NCI-H128 (cell line): Measurements from ENCODE around the gene TMC5.

Source experiments
- DNase-seq: peaks from one replicate; lab custom pipeline; 2025; ENCODE audit not compliant: unreplicated experiment; lab: John Stamatoyannopoulos, UW

Gene TMC5

DNA sequence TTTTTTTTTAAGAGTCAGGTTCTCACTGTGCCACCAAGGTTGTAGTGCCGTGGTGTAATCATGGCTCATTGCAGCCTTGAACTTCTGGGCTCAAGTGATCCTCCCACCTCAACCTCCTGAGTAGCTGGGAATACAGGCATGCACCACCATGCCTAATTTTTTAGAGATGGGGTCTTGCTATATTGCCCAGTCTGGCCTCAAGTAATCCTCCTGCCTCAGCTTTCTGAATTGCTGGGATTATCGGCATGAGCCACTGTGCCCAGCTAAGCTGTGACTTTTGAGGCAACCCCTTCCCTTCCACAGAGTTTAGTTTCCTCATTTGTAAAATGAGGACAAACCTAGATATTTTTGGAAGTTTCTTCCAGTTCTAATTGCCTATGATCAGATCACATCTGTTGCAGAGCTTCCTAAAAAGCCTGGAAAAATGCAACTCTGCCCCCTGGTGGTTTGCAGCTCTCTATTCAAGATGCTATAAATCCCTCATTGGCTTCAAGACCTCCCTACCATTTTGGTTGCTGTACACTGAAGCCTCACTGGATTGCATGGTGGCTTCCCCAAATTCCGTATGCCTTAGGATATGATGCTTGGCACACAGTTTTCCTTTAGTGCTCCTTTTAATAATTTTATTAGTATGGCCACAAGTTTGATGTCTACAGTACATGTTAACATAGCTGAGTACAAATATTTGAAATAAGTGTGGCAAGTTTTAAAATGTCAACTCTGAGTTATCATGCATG, 84.9 kb downstream of the TMC5 start:
- peak; percentile 11 for DNase-seq

DNA sequence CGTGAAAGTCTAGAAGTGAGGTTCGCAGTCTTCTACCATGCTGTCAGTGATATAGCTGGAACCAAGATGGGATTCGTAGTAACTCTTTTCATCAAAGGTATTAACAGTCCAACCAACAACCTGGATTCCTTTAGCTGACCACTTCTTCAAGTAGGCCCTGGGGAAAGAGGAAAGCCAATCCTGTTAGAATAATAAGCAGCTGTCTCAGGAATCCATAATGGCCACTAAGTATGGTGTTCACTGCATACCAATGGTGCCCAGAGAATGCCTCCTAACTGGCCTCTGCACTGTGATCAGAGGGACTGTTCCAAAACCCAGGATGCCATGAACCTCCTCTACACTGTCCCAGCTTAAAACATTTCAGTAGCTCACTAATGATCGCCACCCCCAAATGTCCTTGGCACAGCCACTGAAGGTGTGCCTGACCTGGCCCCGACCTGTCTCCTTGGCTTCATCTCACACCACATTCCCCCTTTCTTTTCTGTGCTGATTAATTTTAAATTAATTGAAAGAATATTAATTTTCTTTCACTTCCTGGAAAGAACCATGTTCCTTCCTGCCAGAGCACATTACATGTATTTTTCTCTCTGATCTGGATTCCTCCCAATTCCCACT, 85.9 kb downstream of the TMC5 start:
- no peak for DNase-seq

DNA sequence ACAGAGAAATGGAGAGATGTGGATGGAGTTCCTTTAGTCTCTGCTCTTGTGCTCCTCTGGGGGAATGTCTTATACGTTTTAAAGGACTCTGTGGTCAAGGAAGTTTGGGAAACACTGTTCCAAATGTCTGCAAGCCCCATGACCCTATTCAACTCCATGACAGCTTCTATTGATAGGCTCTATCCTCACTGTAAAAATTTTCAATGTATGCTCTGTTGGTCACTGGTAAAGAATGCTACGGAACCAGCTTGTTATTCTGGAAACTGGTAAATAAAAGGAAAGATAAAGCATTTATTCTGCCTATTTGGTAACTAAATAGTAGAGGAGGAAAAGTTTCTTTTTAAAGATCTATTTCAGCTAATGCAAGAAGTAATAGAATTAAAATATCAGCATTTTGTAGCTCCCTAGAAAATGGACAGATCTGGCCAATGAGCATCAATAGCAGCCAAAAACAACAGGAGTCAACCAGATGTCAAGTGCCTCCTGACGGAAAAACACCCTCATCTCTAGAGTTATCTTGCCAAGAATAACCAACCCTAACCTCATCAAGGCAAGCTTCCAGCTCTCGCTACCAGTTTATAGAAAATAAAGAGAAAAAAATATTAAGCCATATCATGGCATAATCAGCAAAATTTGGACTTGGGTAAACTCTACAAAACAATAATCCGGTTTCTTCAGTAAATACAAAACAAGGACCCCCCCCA, 88.1 kb downstream of the TMC5 start:
- no peak for DNase-seq

DNA sequence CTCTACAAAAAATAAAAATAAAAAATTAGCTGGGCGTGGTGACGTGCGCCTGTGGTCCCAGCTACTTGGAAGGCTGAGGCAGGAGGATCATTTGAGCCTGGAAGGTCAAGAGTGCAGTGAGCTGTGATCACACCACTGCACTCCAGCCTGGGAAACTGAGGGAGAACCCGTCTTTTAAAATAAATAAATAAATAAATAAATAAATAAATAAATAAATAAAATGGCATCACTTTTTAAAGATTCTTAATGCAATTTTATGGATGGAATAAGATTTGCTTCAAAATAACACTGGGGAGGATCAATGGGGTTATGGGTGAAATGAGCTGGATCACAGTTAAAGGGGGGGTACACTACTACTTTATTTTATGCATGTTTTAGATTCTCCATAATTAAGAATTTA, 89.3 kb downstream of the TMC5 start:
- no peak for DNase-seq

DNA sequence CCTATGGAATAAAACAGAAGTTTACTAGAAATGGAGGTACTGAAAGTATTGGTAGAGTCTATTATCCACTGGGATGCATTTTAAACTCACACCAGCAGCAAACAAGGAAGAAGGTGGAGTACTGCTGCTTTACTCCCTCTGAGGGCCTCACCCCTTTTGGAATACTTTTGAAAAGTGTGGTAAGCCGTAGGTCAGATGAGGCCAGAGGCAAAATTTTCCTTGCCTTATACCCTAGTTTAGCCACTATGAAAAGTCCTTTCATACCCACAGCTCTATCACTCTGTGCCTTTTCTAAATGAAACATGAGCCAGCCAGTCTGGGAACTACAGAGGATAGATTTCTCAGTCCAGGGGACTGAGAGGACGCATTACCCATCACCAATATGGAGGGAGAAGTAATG, 90.2 kb downstream of the TMC5 start:
- no peak for DNase-seq

DNA sequence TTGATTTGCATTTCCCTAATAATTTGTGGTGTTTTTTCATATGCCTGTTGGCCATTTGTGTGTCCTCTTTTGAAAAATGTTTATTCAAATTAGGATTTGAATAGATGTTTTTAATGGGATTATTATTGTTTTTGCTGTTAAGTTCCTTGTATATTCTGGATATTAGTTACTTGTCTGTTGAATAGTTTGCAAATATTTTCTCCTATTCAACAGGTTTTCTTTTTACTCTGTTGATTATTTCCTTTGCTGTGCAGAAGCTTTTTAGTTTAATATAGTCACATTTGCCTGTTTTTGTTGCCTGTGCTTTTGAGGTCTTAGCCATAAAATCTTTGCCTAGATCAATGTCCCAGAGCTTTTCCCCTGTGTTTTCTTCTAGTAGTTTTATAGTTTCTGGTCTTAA, 94.6 kb downstream of the TMC5 start:
- DNase-seq, result no peak

DNA sequence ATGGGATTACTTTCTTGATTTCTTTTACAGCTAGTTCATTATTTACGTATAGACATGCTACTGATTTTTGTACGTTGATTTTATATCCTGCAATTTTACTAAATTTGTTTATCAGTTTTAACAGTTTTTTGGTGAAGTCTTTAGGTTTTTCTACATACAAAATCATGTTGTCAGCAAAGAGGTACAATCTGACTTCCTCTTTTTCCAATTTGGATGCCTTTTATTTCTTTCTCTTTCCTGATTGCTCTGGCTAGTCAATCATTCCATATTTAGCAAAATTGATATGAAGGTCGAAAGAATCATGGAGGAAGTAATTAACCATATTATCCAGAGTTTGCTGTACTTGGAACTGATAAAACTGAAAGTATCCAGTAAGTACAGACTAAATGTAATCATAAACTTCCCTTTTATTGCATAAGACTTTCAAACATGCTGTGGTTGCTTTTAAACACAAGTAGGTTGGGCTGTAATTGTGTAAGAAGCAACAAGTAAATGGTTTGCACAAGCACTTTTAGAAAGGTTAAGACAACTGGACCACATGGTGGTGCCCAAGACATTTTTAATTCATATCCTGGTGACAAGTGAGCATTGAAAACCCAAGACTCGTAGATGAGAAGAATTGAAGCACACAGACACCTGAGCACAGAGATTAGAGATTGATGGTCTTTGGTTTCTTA, 95.8 kb downstream of the TMC5 start:
- DNase-seq, result no peak

DNA sequence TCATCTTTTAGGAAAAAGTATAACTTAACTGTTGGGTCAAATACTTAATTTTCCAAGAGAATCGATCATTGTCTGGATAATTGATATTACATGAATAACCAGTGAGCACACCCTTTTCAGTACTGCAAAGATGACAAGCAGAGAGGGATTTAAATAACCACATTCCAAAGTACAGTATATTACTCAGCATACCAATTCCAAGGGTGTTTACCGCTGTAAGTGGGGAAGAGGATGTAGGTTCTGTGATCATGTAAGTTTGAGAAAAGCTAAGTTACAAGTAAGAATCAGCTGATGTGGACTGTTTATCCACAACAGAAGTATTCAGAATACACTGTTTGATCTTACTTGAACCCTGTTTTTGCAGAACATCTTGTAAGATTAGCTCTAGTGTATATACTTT, 98.1 kb downstream of the TMC5 start:
- no peak for DNase-seq

DNA sequence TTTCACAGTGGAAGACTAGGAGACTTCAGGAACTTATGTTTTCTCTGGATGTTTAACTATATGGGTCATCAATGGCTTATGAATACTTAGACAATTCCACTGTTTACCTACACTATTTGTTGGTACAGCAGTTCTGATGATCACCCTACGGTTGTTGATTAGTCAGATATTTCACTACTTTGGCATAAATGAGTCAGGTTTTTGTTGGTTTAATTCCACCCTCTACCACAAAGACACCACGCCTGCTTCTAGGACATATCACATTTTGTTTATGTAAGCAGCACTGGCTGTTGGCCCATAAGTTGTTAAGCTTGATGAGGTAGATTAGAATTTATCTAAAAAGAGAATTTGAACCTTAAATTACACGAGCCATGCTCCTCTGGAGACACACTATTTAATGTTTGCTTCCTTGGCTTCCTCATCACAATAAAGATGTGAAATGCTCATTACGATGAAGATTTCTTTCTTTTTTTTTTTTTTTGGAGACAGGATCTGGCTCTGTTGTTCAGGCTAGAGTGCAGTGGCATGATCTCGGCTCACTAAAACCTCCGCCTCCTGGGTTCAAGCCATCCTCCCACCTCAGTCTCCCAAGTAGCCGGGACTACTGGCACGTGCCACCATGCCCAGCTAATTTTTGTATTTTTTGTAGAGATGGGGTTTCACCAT, 99.9 kb downstream of the TMC5 start:
- no peak for DNase-seq

DNA sequence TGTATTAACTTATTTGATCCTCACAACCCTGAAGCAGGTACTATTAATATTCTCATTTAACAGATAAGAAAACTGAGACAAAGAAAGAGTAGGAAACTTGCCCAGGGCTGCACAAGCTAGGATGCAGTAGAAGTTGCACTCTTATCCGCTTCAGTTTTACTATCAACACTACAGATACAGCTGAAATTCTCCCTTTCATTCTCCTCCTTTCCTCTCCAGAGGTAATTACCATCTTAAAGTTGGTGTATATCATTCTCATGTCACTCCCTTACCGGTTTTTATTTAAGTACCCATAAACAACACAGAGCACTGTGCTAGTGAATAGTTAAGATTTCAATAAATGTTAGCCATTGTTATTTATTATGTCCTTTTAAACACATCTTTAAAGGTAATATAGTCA, 100.7 kb downstream of the TMC5 start:
- no peak for DNase-seq

DNA sequence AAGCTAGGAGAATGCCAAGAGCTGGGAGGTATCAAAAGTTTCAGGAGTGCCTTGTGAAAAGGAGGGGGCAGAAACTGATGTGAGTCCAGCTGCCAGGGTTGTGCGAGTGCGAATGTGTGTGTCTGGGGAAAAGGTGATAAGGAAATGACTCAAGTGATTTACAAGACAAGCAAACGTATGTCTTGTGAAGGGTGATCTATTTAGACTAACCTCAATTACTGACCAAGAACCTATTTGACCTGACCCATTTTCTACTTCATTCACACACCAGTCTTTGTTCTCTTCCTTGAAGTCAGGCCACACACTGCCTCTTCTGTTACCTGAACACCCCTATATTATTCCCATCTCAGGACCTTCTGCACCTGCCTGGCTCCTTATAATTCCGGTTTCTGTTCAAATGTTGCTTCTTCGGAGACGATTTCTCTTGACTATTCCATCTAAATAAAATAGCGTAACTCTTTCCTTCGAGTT, 103.2 kb downstream of the TMC5 start:
- no peak for DNase-seq

DNA sequence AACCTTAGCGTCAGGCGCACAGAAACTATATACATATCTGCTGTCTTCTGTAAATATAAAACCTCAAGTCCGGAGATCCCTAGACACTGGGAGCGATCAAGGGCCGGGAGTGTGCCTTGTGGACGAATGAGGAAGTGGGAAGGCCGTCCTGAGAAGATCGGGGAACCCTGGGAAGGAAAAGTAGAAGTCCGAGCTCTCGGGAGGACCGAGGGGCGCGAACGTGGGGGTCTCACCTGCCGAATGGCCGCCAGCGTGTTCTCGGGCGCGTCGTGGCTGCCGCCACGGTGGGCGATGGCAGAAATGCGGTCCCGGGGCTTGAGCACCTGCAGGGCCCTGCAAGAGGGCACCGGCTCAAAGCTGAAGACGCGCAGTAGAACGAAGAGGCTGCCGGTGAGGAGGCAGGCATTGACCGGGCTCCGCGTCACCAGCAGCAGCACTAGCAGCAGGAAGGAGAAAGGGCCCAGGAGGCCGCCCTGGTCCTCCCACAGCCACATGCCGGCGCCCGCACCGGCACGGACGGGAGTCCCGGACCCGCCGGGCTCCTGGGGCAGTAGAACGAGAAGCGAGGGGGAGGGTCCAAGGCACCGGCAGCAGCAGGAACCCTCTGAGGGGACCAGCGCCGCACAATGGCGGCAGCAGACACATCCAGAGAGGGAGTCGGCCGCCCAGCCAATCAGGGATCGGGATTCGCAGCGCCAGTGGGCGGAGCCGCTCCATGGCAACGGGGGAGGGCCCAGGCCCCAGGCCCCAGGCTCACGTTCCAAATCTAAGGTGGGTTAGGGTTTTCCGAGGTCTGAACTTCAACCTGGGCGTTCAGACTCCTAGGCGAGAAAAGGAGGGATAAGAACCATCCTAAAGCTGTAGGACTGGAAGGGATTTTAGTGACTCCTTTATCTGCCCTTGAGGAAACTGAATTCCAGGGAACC, 104.1 kb downstream of the TMC5 start, which contains the start of gene GDE1:
TSS of gene GDE1 (minus strand) at position 628 of the 926 bp plus-strand sequence. CDS start at position 494, 134 bp downstream.
- peak; percentile 62 for DNase-seq

DNA sequence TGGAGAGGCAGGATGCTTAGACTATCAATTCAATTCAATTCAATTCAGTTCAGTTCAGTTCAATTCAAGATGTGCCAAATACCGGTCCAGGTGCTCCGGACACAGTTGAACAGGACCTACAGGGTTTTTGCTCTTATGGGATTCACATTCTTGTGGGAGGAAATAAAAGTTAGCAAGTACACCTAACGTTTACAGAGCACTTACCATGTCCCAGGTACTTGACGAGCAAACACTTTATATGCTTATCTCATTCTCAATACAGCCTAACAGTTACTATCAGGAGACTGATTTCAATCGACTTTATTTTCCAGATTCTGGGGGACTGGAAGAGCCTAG, 104.7 kb downstream of the TMC5 start:
- DNase-seq, result no peak

DNA sequence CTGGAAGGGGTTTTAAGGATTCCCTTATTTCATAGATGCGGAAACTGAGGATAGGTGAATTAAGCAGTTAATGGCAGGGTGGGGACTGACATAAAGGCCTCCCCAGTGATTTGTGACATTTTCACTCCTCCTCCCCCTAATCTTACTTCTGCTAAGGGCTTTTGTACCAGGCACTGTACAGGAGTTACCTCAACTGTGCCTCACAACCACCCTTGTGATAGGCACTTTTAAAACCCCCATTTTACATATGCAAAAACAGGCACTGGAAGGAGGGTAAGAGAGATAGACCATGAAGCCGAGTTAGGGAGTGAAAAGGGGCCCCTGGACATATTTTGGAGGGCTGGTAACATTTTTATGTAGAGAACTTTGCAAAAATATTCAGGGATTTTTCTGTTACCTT, 105.1 kb downstream of the TMC5 start:
- no peak for DNase-seq

DNA sequence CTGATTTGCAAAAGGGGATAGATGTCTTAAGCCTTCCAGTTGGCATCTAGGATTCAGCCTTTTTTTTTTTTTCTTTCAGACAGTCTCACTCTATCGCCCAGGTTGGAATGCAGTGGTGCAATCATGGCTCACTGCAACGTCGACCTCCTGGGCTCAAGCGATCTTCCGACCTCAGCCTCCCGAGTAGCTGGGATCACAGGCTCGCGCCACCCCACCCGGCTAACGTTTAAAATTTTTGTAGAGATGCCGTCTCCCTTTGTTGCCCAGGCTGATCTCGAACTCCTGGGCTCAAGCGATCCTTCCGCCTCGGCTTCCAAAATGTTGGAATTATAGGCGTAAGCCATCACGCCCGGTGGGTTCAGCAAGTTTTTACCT, 105.5 kb downstream of the TMC5 start:
- DNase-seq, result no peak

DNA sequence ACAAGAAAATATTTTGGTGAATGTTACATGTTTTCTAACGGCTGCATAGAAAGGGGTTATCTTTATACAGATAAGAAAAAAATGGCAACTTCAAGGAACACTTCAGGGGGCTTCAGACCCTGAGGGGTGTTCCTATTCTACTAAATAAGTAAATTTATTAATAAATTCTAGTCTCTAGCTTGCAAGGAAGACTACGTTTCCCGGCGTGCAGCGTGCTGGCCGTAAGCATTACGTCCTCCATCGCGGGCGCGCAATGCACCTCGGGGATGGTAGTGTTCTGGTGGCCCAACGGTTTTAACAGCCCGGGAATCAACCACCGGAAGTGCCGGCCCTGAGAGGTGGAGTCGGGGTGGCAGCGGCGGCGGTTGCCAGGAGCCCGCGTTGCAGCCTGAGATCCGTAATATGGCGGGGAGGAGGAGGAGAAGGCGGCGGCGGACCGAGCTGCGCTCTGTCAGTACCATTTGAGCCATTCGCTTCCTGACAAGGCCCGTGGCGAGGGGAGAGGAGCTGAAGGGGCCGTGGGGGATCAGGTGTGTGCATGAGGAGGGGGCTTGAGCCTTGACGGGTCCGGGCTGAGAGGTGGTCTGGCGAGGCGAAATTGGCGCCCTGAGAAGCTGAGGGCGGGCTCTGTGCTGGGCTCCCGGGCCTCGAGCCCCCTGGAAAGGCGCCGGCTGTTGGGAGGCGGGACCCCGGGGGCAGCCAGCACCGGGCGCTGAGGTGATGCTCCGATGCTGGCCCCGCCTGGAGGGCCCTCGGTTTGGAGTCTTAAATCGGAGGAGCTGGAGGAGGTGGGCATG, 106.1 kb downstream of the TMC5 start, which contains the start of gene CCP110:
TSS of gene CCP110 (plus strand) at position 384 of the 797 bp plus-strand sequence. CDS start 3,940 bp downstream, outside the sequence.
- DNase-seq, result peak; percentile 84

DNA sequence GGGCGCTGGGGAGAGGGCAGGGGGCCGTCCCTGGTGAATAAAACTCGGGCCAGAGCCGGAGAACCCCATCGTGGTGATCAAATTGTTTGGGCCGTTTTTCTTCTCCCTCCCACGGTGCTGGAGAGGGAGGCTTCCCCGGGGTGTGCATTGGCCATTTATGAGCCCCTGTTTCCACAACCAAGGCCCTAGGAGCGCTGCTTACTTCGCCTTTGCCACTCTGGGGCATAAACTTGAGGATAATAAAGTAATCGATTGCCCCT, 106.6 kb downstream of the TMC5 start:
- DNase-seq, result no peak

DNA sequence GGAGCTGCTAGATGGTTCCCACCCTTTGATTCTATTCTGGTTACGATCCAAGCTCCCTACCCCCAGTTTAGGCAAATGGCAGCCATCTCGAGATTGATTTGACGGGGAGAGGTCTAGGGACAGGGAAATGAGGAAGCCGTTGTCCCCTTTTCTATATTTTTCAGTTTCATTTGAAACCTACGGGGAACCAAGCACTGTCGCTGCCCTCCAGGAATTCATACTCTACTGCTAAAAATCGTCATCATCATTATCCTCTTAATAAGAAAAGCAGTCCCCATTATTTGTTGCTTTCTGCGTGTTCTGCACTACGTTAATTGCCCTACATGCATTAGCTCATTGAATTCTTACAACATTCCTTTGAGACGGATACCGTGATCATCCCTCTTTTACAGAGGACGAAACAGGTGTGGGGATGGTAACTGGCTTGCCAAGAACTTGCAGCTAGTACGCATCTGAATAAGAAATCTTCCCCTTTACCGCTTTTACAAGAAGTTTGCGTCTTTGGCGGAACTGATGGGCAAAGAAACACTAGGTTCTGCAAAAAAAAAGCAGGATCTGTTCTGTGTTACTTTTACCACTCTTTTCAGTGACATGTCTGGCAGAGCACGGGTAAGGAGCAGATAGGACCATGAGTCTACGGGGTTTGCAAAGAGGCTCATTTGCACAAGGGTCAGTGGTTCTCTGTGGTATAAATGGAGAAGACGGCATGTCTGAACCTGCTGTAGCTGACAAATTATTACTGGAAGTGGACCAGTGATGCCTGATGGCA, 107.1 kb downstream of the TMC5 start:
- no peak for DNase-seq

DNA sequence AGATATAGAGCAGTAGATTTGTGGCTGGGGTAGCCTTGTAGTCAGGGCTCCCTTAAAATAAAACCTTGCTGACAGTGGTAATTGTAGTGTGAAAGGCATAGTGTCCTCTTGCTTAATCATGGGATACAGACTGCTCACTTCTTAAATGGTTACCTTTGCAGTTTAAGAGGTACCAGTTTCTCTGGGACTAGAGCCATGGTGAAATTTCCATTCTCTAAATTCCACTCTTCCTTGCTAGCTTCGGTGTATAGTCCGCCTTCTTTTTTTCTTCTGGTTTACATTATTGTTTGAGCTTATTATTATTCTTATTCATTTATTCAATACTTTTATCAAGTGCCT, 107.7 kb downstream of the TMC5 start:
- DNase-seq, result no peak
